IMR-90 (cell line): ENCODE data around the gene CHL1. TPM values are rescaled to one million over a fixed set of nuclear protein-coding genes. Genes with fewer than 3 reads are reported as not detected.

ENCODE experiments used
- ATAC-seq: fragments of 200-7000 bp; cut with Tn5 transposase; 2 replicates; pipeline ENCODE4 v1.9.1; 2020; ENCODE audit warnings: low read depth, mild to moderate bottlenecking, moderate library complexity
- BruUV-seq: library from RNA; stranded (reverse); fragments of 400-500 nt; replicated peaks from 2 replicates; lab custom pipeline; 2021; lab: Mats Ljungman, UMichigan
- CTCF ChIA-PET: fragments of 300-600 bp; formaldehyde crosslinking; extraction: SDS; loops from one replicate; lab custom pipeline; 2021; ENCODE audit warnings: antibody characterized with exemption; lab: Yijun Ruan, JAX
- POLR2A ChIA-PET: fragments of 300-600 bp; sonication (Branson Sonifier 250); formaldehyde crosslinking; loops from one replicate; lab custom pipeline; 2022; ENCODE audit warnings: antibody characterized with exemption; ENCODE audit not compliant: unreplicated experiment; lab: Charles Lee
- DNase-seq: peaks from one replicate; pipeline ENCODE4 v3.0.0; 2013
- H2AFZ ChIP-seq: replicated peaks from 2 replicates; pipeline ENCODE3; 2013; ENCODE audit warnings: low read length, mild to moderate bottlenecking; ENCODE audit not compliant: poor library complexity
- H2AK5ac ChIP-seq: 2 replicates; pipeline ENCODE4 v1.6.1; 2013; ENCODE audit warnings: low read depth, low read length, inconsistent platforms
- H2AK9ac ChIP-seq: replicated peaks from 2 replicates; pipeline ENCODE3; 2013; ENCODE audit warnings: mild to moderate bottlenecking, low read depth, low read length, moderate library complexity; ENCODE audit not compliant: poor library complexity
- H2BK120ac ChIP-seq: 2 replicates; pipeline ENCODE4 v1.6.1; 2013; ENCODE audit warnings: low read depth, low read length, inconsistent platforms
- H2BK15ac ChIP-seq: 3 replicates; pipeline ENCODE4 v1.6.1; 2013; ENCODE audit warnings: low read depth, low read length, inconsistent platforms
- H2BK20ac ChIP-seq: 2 replicates; pipeline ENCODE4 v1.6.1; 2013; ENCODE audit warnings: low read depth, mild to moderate bottlenecking, inconsistent platforms, low read length, moderate library complexity
- H2BK5ac ChIP-seq: 2 replicates; pipeline ENCODE4 v1.6.1; 2013; ENCODE audit warnings: mild to moderate bottlenecking, low read depth, low read length, inconsistent platforms; ENCODE audit not compliant: poor library complexity, severe bottlenecking
- H3K14ac ChIP-seq: replicated peaks from 2 replicates; pipeline ENCODE4 v1.6.1; 2013; ENCODE audit warnings: low read depth, low read length, inconsistent platforms
- H3K18ac ChIP-seq: 2 replicates; pipeline ENCODE4 v1.6.1; 2013; ENCODE audit warnings: low read depth, low read length, control low read depth
- H3K23ac ChIP-seq: 2 replicates; pipeline ENCODE4 v1.6.1; 2013; ENCODE audit warnings: low read depth, low read length, inconsistent platforms
- H3K27ac ChIP-seq: 2 replicates; pipeline ENCODE4 v1.5.1; 2013; ENCODE audit warnings: mild to moderate bottlenecking, control low read depth, low read length; ENCODE audit not compliant: insufficient read depth
- H3K27me3 ChIP-seq: 2 replicates; pipeline ENCODE4 v1.6.1; 2013; ENCODE audit warnings: low read length; ENCODE audit not compliant: control insufficient read depth, insufficient read depth
- H3K36me3 ChIP-seq: 2 replicates; pipeline ENCODE4 v1.6.1; 2013; ENCODE audit warnings: low read length, mixed read lengths; ENCODE audit not compliant: control insufficient read depth, insufficient read depth
- H3K4ac ChIP-seq: 2 replicates; pipeline ENCODE4 v1.6.1; 2013; ENCODE audit warnings: low read depth, low read length, inconsistent platforms
- H3K4me1 ChIP-seq: 2 replicates; pipeline ENCODE4 v1.6.1; 2013; ENCODE audit warnings: low read length, mixed read lengths; ENCODE audit not compliant: control insufficient read depth, insufficient read depth
- H3K4me2 ChIP-seq: 2 replicates; pipeline ENCODE4 v1.6.1; 2013; ENCODE audit warnings: low read depth, mild to moderate bottlenecking, control low read depth, low read length, moderate library complexity
- H3K4me3 ChIP-seq: 2 replicates; pipeline ENCODE4 v1.5.1; 2013; ENCODE audit warnings: low read depth, mild to moderate bottlenecking, control low read depth, low read length, moderate library complexity; ENCODE audit not compliant: insufficient read depth
- H3K56ac ChIP-seq: 2 replicates; pipeline ENCODE4 v1.6.1; 2013; ENCODE audit warnings: low read length, inconsistent platforms; ENCODE audit not compliant: insufficient read depth; ENCODE audit errors: extremely low read depth
- H3K79me1 ChIP-seq, 2 experiments: 2 replicates each; pipeline ENCODE4 v1.6.1; 2013; ENCODE audit warnings: low read length in 2 of 2, inconsistent platforms in 1 of 2, low read depth in 1 of 2
- H3K9ac ChIP-seq: 2 replicates; pipeline ENCODE4 v1.6.1; 2013; ENCODE audit warnings: low read depth, low read length, control low read depth
- H3K9me1 ChIP-seq: 2 replicates; pipeline ENCODE4 v1.6.1; 2013; ENCODE audit warnings: low read length, inconsistent platforms; ENCODE audit not compliant: insufficient read depth
- H3K9me3 ChIP-seq: 2 replicates; pipeline ENCODE4 v1.6.1; 2013; ENCODE audit warnings: low read length; ENCODE audit not compliant: control insufficient read depth, insufficient read depth
- H4K20me1 ChIP-seq: 2 replicates; pipeline ENCODE4 v1.6.1; 2013; ENCODE audit warnings: low read length, inconsistent platforms; ENCODE audit not compliant: insufficient read depth
- H4K5ac ChIP-seq: 2 replicates; pipeline ENCODE4 v1.6.1; 2013; ENCODE audit warnings: mild to moderate bottlenecking, low read depth, low read length, control low read depth
- H4K8ac ChIP-seq, 2 experiments: 2 replicates each; pipeline ENCODE4 v1.6.1; 2013; ENCODE audit warnings: low read depth in 2 of 2, low read length in 2 of 2, control low read depth in 1 of 2, inconsistent platforms in 1 of 2
- H4K91ac ChIP-seq: 2 replicates; pipeline ENCODE4 v1.6.1; 2013; ENCODE audit warnings: low read depth, low read length, inconsistent platforms; ENCODE audit not compliant: insufficient read depth
- BHLHE40 ChIP-seq: fragments of 150-350 bp; IDR thresholded peaks from 2 replicates; pipeline ENCODE4 v1.6.1; 2016; ENCODE audit warnings: mild to moderate bottlenecking, low read depth, low read length
- CHD1 ChIP-seq: IDR thresholded peaks from 2 replicates; pipeline ENCODE4 v1.6.1; 2012; ENCODE audit warnings: low read depth, low read length, improper control_type of control experiment
- FOS ChIP-seq: fragments of 150-350 bp; IDR thresholded peaks from 2 replicates; pipeline ENCODE4 v1.6.1; 2016; ENCODE audit warnings: low read depth, low read length
- MAFK ChIP-seq: IDR thresholded peaks from 2 replicates; pipeline ENCODE4 v1.6.1; 2012; ENCODE audit warnings: low read depth, low read length, improper control_type of control experiment
- MXI1 ChIP-seq: IDR thresholded peaks from 2 replicates; pipeline ENCODE4 v1.6.1; 2012; ENCODE audit warnings: low read depth, mild to moderate bottlenecking, low read length, moderate library complexity, borderline replicate concordance
- SMC3 ChIP-seq: fragments of 150-350 bp; IDR thresholded peaks from 2 replicates; pipeline ENCODE4 v1.6.1; 2016; ENCODE audit warnings: low read depth, mild to moderate bottlenecking, antibody characterized with exemption, low read length, moderate library complexity
- WGBS, 2 experiments: methylation state at CpG; one replicate each; pipeline versions ENCODE4 v1.1.5 to v1.1.7; 2013; ENCODE audit warnings: missing lambda C conversion rate in 2 of 2; ENCODE audit not compliant: insufficient read length in 1 of 2; ENCODE audit errors: extremely low coverage in 2 of 2; 5-methylcytosine and 5-hydroxymethylcytosine counted together
- dilution Hi-C: fragments of 300-500 bp; cut with HindIII; formaldehyde crosslinking; loops from one replicate; pipeline ENCODE4 v1.14.3; 2018; ENCODE audit warnings: low sequenced_read_pairs; ENCODE audit not compliant: unreplicated experiment
- in situ Hi-C: fragments of 300-500 bp; cut with MboI; formaldehyde crosslinking; loops from 3 replicates; pipeline ENCODE4 v1.14.3; 2019; ENCODE audit warnings: low sequenced_read_pairs, inconsistent platforms, mixed read lengths
- intact Hi-C: fragments of 100-400 bp; cut with micrococcal nuclease; formaldehyde crosslinking; loops from 2 replicates; pipeline ENCODE4 v1.10.0; 2022
- polyA plus RNA-seq, 3 experiments: library from polyadenylated mRNA; depleted of rRNA; stranded (reverse); fragments of >200 nt; gene quantifications; 2 replicates each; pipeline ENCODE4 v1.2.3, GENCODE V29; 2012; ENCODE audit warnings: low replicate concordance in 1 of 3
- total RNA-seq: library from RNA; depleted of rRNA; stranded (reverse); fragments of >200 nt; gene quantifications from 2 replicates; pipeline ENCODE4 v1.2.3, GENCODE V29; 2012

CHL1 gene
- total and polyA plus RNA-seq, 2 of the 4 experiments (the other 2 are of a cell fraction) = 0.38 to 1.6 TPM

DNA sequence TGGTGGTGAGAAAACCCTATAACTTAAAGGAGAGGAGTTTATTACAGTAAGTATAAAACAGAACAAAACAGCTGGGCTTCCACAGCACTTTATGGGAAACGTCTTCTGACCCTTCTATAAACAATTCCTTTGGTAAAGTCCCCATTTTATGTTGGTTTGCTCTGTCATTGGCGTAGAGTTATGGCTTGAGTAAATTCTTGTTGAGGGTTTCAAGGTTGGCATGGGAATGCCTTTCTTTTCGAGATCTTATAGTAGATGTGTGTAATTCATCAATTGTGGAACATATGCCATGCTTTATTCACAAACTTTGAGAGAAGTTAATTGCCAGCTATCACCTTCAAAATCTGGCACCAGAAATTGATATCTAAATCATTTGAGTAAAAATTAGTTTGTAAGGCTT is 11.6 kb upstream of the CHL1 start:
- H2AFZ ChIP-seq = no peak overlapping the region
- no peak overlapping the region for H3K23ac ChIP-seq
- H3K4me2 ChIP-seq = no peak overlapping the region
- DNase-seq = no peak
- H3K36me3 ChIP-seq = no peaks in the 10 kb centered on the region
- no peak overlapping the region for H2BK5ac ChIP-seq
- H2BK15ac ChIP-seq = no peak overlapping the region
- POLR2A ChIA-PET = no interaction called here
- no peak overlapping the region for H2AK9ac ChIP-seq
- intact Hi-C loops = no loop called here
- no peaks in the 10 kb centered on the region for H4K20me1 ChIP-seq
- H3K27me3 ChIP-seq = no peaks in the 10 kb centered on the region; the same call in 1 of the 2 replicates
- H2BK120ac ChIP-seq = no peak overlapping the region
- no peak overlapping the region for H3K27ac ChIP-seq
- no peak overlapping the region for H4K8ac ChIP-seq
- H3K79me1 ChIP-seq = no peaks in the 10 kb centered on the region
- no peak overlapping the region for H2BK20ac ChIP-seq
- H4K91ac ChIP-seq = no peak overlapping the region
- H3K4ac ChIP-seq = no peak overlapping the region
- BruUV-seq = no TSS peak
- H3K9me3 ChIP-seq = no peaks in the 10 kb centered on the region
- dilution Hi-C loops = no loop called here
- no peak overlapping the region for H3K9ac ChIP-seq
- H2AK5ac ChIP-seq = no peak overlapping the region
- ATAC-seq = no peak
- no peaks in the 10 kb centered on the region for H3K4me1 ChIP-seq
- H3K4me3 ChIP-seq = no peak overlapping the region
- in situ Hi-C loops = no loop called here
- no peak overlapping the region for H4K5ac ChIP-seq
- CTCF ChIA-PET = no interaction called here
- WGBS, 2 experiments = no CpG with 5 or more reads among the region's 3 CpGs
- H3K18ac ChIP-seq = no peak overlapping the region
- H3K56ac ChIP-seq = no peak overlapping the region
- TF ChIP-seq MXI1 (no peak), BHLHE40 (no peak), MAFK (no peak), CHD1 (no peak), FOS (no peak), SMC3 (no peak)
- no peak overlapping the region for H3K14ac ChIP-seq
- no peaks in the 10 kb centered on the region for H3K9me1 ChIP-seq
